Psoas muscle (tissue), 8 donors: ENCODE measurements around the gene TMEM150A. TPM values are rescaled to one million over a fixed set of nuclear protein-coding genes. Genes with fewer than 3 reads are reported as not detected.

ENCODE experiments used
- ATAC-seq, 4 donors: fragments of 200-7000 bp; cut with Tn5 transposase; one replicate each; pipeline ENCODE4 v1.9.1; 2020; ENCODE audit warnings: moderate library complexity in 3 of 4, mild to moderate bottlenecking in 2 of 4
- DNase-seq, 2 donors: peaks; one replicate each; pipeline ENCODE4 v3.0.0-alpha.2; 2020
- H3K27ac ChIP-seq: fragments of 200-600 bp; one replicate; pipeline ENCODE4 v1.8.0; 2022
- H3K27me3 ChIP-seq, 3 donors: fragments of 200-600 bp in 1 of 3; one replicate each; pipeline versions ENCODE4 v1.6.1 to v1.8.0; 2013 to 2022; ENCODE audit warnings: low read length in 2 of 3, mild to moderate bottlenecking in 2 of 3, moderate library complexity in 1 of 3; ENCODE audit not compliant: insufficient read depth in 3 of 3
- H3K36me3 ChIP-seq, 2 donors: fragments of 200-600 bp in 1 of 2; one replicate each; pipeline versions ENCODE4 v1.6.1 to v1.8.0; 2013 to 2022; ENCODE audit warnings: low read depth in 1 of 2, mild to moderate bottlenecking in 1 of 2, moderate library complexity in 1 of 2; ENCODE audit not compliant: insufficient read depth in 1 of 2
- H3K4me1 ChIP-seq: fragments of 200-600 bp; one replicate; pipeline ENCODE4 v1.8.0; 2022
- H3K4me3 ChIP-seq: fragments of 200-600 bp; one replicate; pipeline ENCODE4 v1.8.0; 2022; ENCODE audit warnings: mild to moderate bottlenecking
- H3K9me3 ChIP-seq: fragments of 200-600 bp; one replicate; pipeline ENCODE4 v1.8.0; 2022
- WGBS, 3 donors: extraction: QIAGEN DNeasy Blood & Tissue Kit; methylation state at CpG; one replicate each; pipeline versions ENCODE4 v1.1.6 to v1.1.7; 2013; 5-methylcytosine and 5-hydroxymethylcytosine counted together
- intact Hi-C, 2 donors: fragments of 100-400 bp; cut with DNase I; formaldehyde crosslinking; loops; one replicate each; pipeline versions ENCODE4 v1.11.0 to v1.14.2; 2022
- polyA plus RNA-seq, 3 donors: library from polyadenylated mRNA; stranded (reverse); fragments of 200-250 nt; gene quantifications; one replicate each; pipeline ENCODE4 v1.2.3, GENCODE V29; 2013
- total RNA-seq, 4 donors: library from RNA; stranded (reverse); fragmentation: NEBNext Ultra II Directional in 2 of 4; extraction: Animal tissue kit (Norgen Biotek cat#: 25700) in 2 of 4; gene quantifications; one replicate each; pipeline versions ENCODE4 v1.2.1 to v1.2.4, GENCODE V29; 2021 to 2023
- TF ChIP-seq, protein P1 (sequence below): fragments of 200-600 bp; IDR thresholded peaks from one replicate; pipeline ENCODE4 v1.8.0; 2022; ENCODE audit warnings: antibody characterized with exemption
- donor health status: healthy with polysubstance abuse.
- donor health status: DM: no; HTN: no; CAD: no; lungs with moderate emphysema.
- donor health status: Bipolar disorder and iron deficiency.
- donor health status: healthy.
- donor health status: DM: yes; HTN: yes; CAD: no.
- donor health status: DM: no; HTN: no; CAD: no.
- donor health status: DM: no; HTN: no; CAD: no.
- donor health status: DM: yes; HTN: yes; CAD: no.

The TMEM150A gene
- total and polyA plus RNA-seq, 7 donors: 17.4 to 82.6 (median 33.8) TPM

DNA sequence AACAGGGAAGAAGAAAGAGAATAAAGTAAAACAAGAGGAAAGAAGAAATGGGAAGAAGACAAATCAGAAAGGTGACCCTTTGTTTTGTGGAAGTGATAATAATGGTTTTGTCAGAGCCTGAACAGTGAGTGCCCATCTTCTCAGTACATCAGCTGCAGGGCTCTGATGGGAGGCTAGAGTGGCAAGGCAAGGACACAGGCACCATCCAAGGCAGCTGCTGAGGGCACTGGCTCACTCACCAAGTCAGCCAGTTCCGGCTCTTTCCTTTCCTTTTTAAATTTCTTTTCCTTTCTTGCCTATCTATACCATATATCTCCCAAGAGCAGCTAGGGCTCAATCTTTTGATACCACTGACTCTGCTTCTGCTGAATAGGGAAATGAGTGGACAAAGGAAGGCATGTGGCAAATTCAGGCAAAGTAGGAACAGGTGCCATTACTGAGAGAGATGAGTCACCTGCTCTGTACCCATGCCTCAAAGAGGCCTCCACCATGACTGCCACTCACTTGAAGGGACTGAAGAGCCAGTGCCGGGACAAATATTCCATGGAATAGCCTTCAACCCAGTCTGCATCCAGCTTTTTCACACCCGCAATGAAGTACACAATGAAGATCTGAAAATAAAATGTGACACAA is 47.4 kb downstream of the TMEM150A start:
- WGBS, 3 donors: 89 to 92% (median 91%) methylated on average over 3 of the region's 3 CpGs
- peaks cover 10 to 93% of the 10 kb centered on the region in 2 donors for H3K36me3 ChIP-seq
- H3K4me1 ChIP-seq: peaks cover 11% of the 10 kb centered on the region
- peak overlapping the region; percentile 46 for H3K27ac ChIP-seq
- no peak overlapping the region for H3K4me3 ChIP-seq
- peak in 1 of 4 donors; percentile 7 for ATAC-seq
- H3K9me3 ChIP-seq: no peaks in the 10 kb centered on the region
- intact Hi-C loops: no loop called here
- no peak for DNase-seq
- no peaks in the 10 kb centered on the region for H3K27me3 ChIP-seq
- TF ChIP-seq, protein P1, sequence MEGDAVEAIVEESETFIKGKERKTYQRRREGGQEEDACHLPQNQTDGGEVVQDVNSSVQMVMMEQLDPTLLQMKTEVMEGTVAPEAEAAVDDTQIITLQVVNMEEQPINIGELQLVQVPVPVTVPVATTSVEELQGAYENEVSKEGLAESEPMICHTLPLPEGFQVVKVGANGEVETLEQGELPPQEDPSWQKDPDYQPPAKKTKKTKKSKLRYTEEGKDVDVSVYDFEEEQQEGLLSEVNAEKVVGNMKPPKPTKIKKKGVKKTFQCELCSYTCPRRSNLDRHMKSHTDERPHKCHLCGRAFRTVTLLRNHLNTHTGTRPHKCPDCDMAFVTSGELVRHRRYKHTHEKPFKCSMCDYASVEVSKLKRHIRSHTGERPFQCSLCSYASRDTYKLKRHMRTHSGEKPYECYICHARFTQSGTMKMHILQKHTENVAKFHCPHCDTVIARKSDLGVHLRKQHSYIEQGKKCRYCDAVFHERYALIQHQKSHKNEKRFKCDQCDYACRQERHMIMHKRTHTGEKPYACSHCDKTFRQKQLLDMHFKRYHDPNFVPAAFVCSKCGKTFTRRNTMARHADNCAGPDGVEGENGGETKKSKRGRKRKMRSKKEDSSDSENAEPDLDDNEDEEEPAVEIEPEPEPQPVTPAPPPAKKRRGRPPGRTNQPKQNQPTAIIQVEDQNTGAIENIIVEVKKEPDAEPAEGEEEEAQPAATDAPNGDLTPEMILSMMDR: no peak

DNA sequence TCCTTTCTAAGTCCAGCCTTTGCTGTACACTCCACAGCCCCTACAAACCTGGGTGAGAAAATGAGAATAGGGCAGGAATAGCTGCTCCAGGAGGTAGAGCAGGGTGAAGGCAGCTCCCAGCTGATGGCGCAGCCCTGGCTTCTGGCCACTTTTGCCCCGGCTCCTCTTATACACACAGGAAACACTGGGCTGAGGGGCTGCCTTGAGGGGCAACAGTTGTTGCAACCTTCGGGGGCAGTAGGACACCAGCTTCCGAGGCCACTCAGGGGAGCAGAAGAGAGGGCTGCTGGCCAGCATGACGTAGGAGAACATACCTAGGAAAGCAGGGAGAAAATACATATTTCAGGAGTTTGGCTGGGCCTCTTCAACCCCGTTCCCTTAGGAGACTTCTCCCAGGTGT is 49.3 kb downstream of the TMEM150A start:
- TF ChIP-seq, protein P1: no peak
- intact Hi-C loops: no loop called here
- H3K36me3 ChIP-seq: peaks cover 6 to 90% of the 10 kb centered on the region in 2 donors

DNA sequence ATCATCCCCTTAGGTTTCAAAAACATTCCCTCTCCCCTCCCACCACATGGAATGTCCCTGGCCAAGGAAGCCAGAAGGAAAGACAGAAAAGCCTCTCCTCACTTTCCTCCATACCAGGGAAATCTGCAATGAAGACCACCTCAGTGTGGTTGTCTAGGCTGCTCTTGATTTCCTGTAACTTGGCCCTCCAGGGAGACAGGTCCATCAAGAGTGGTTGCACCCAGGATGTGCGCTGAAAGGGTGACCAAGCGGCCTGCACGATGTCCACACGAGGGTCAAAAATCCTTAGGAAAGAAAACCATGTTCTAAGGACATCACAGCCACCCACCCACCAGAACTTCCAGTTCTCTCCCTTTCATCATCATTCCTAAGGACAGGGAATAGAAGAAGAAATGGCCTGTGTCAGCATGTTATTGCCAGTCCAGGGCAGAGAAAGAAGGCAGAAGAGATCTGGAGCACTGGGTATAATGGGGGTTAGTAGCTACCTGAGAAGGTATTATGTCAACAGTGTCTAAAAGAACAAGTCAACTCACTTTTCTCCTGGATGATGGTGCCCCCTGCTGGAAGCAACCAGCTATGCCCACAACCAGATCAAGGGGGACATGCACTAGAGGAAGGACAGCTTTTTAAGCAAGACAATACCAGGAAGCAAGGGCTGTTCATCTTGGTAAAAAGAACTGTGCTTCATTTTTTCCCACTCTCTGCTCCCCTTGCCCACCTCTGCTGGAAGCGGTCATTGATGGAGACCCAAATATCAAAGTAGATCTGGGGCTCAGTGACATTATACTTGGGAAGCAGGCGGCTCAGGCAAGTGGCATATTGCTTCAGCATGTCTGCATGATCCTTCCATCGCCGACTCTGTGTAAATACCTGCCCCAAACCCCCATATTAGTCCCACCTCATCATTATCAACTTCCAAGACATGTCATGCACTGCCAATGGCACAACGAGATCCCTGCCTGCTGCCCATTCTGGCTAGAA is 50.5 kb downstream of the TMEM150A start:
- Histone ChIP-seq H3K27me3 (no peaks in the 10 kb centered on the region), H3K9me3 (no peaks in the 10 kb centered on the region), H3K27ac (peak overlapping the region; percentile 10), H3K36me3 (peaks cover 6 to 86% of the 10 kb centered on the region in 2 donors), H3K4me1 (peaks cover 17% of the 10 kb centered on the region), H3K4me3 (no peak overlapping the region)
- DNase-seq (peak; percentile 79 to 86), ATAC-seq (peak; percentile 31 to 80 (median 64))
- 65 to 71% (median 66%) methylated on average over 9 of the region's 9 CpGs for WGBS, 3 donors
- TF ChIP-seq, protein P1: peak; percentile 92
- intact Hi-C loops: loop anchor here (1.0 to 2.0 kb wide), 2 partner anchors 131 to 132 kb away; no protein-coding TSS in a partner anchor

More for the DNA sequence above, 49.3 kb downstream of the TMEM150A start:
- no peaks in the 10 kb centered on the region for H3K9me3 ChIP-seq
- 72 to 75% (median 75%) methylated on average over 6 of the region's 6 CpGs for WGBS, 3 donors
- no peak overlapping the region for H3K4me3 ChIP-seq
- DNase-seq: no peak
- H3K4me1 ChIP-seq: peaks cover 17% of the 10 kb centered on the region
- ATAC-seq: no peak
- H3K27me3 ChIP-seq: no peaks in the 10 kb centered on the region
- H3K27ac ChIP-seq: no peak overlapping the region

GRCh38 chr2:85550486-85550885 is 52.0 kb downstream of the TMEM150A start:
- no peak for DNase-seq
- ATAC-seq: peak in 1 of 4 donors; percentile 0

More at GRCh38 chr2:85550486-85550885, 52.0 kb downstream of the TMEM150A start:
- intact Hi-C loops: loop anchor here in 1 of 2 donors (2.0 kb wide), 1 partner anchor 130 kb away; no protein-coding TSS in a partner anchor
- H3K9me3 ChIP-seq: no peaks in the 10 kb centered on the region
- peaks cover 6 to 84% of the 10 kb centered on the region in 2 donors for H3K36me3 ChIP-seq
- no peak overlapping the region for H3K4me3 ChIP-seq
- no peaks in the 10 kb centered on the region for H3K27me3 ChIP-seq
- WGBS, 3 donors: 68 to 87% (median 75%) methylated on average over 10 of the region's 10 CpGs
- peak overlapping the region; percentile 79 for H3K27ac ChIP-seq
- peaks cover 20% of the 10 kb centered on the region for H3K4me1 ChIP-seq
- TF ChIP-seq, protein P1: no peak
